GM23248 (cell line): Measurements from ENCODE around the gene CSE1L. TPM values are rescaled to one million over a fixed set of nuclear protein-coding genes. Genes with fewer than 3 reads are reported as not detected.
"Not testable (repeated sequence)": the region's sequence is repeated elsewhere in the genome, so short reads cannot be mapped to it uniquely, and the experiment has no call there.

Experiments
- DNase-seq: peaks from one replicate; pipeline ENCODE4 v3.0.0-alpha.2; 2015
- H2AFZ ChIP-seq: fragments of 200-600 bp; sonication (generic); 2 replicates; pipeline ENCODE4 v1.6.1; 2016; ENCODE audit warnings: antibody characterized with exemption
- H3F3A ChIP-seq: fragments of 200-600 bp; sonication (generic); 2 replicates; pipeline ENCODE4 v1.6.1; 2016; ENCODE audit warnings: mild to moderate bottlenecking, antibody characterized with exemption, mixed run types; ENCODE audit not compliant: insufficient read depth
- H3K27ac ChIP-seq: fragments of 200-600 bp; sonication (generic); 2 replicates; pipeline ENCODE4 v1.5.1; 2016; ENCODE audit warnings: mild to moderate bottlenecking
- H3K27me3 ChIP-seq: fragments of 200-600 bp; sonication (generic); replicated peaks from 2 replicates; pipeline ENCODE4 v1.6.1; 2016; ENCODE audit warnings: mild to moderate bottlenecking; ENCODE audit not compliant: insufficient read depth
- H3K36me3 ChIP-seq: fragments of 200-600 bp; sonication (generic); 2 replicates; pipeline ENCODE4 v1.6.1; 2016; ENCODE audit warnings: low read depth, mild to moderate bottlenecking
- H3K4me1 ChIP-seq: fragments of 200-600 bp; sonication (generic); 2 replicates; pipeline ENCODE4 v1.6.1; 2016; ENCODE audit warnings: mild to moderate bottlenecking; ENCODE audit not compliant: insufficient read depth
- H3K4me2 ChIP-seq: fragments of 200-600 bp; sonication (generic); one replicate; pipeline ENCODE4 v1.6.1; 2016; ENCODE audit warnings: mild to moderate bottlenecking; ENCODE audit not compliant: unreplicated experiment
- H3K4me3 ChIP-seq: fragments of 200-600 bp; sonication (generic); 2 replicates; pipeline ENCODE4 v1.5.1; 2016; ENCODE audit warnings: mild to moderate bottlenecking
- H3K79me2 ChIP-seq: fragments of 200-600 bp; sonication (generic); 2 replicates; pipeline ENCODE4 v1.6.1; 2016; ENCODE audit warnings: mild to moderate bottlenecking; ENCODE audit not compliant: insufficient read depth
- H3K9ac ChIP-seq: fragments of 200-600 bp; sonication (generic); 2 replicates; pipeline ENCODE4 v1.6.1; 2016; ENCODE audit warnings: mild to moderate bottlenecking
- H3K9me2 ChIP-seq: fragments of 200-600 bp; sonication (generic); 2 replicates; pipeline ENCODE4 v1.6.1; 2016; ENCODE audit warnings: mixed run types, mild to moderate bottlenecking, moderate library complexity; ENCODE audit not compliant: insufficient read depth
- H3K9me3 ChIP-seq: fragments of 200-600 bp; sonication (generic); one replicate; pipeline ENCODE4 v1.6.1; 2017; ENCODE audit warnings: low read depth
- H4K20me1 ChIP-seq: fragments of 200-600 bp; sonication (generic); 2 replicates; pipeline ENCODE4 v1.6.0; 2016; ENCODE audit not compliant: insufficient read depth
- EZH2 ChIP-seq: fragments of 200-600 bp; sonication (generic); IDR thresholded peaks from 2 replicates; pipeline ENCODE4 v1.6.1; 2018; ENCODE audit warnings: antibody characterized with exemption, mild to moderate bottlenecking; ENCODE audit not compliant: insufficient read depth, poor library complexity, severe bottlenecking
- EZH2phosphoT487 ChIP-seq: fragments of 200-600 bp; sonication (generic); IDR thresholded peaks from 2 replicates; pipeline ENCODE4 v1.6.1; 2018; ENCODE audit warnings: antibody characterized with exemption, moderate library complexity, mild to moderate bottlenecking, low read depth; ENCODE audit not compliant: insufficient read depth
- WGBS, 2 experiments: methylation state at CpG; one replicate each; pipeline ENCODE4 v1.1.6; 2015 to 2017; ENCODE audit warnings: low lambda C conversion rate in 2 of 2, low coverage in 1 of 2; ENCODE audit errors: missing lambda C conversion rate in 2 of 2; 5-methylcytosine and 5-hydroxymethylcytosine counted together
- in situ Hi-C: fragments of 300-500 bp; cut with MboI; formaldehyde crosslinking; loops from 2 replicates; pipeline ENCODE4 v1.15.0; 2020
- polyA plus RNA-seq: library from polyadenylated mRNA; unstranded; fragments of >200 nt; fragmentation: Nextera tagmentation; extraction: Ambion mirVana; gene quantifications from 2 replicates; pipeline ENCODE4 v1.2.1, GENCODE V29; 2016
- total RNA-seq: library from RNA; depleted of rRNA; stranded (reverse); fragments of >200 nt; shearing (Covaris generic); gene quantifications from 2 replicates; pipeline ENCODE4 v1.2.3, GENCODE V29; 2014

CSE1L gene
- total and polyA plus RNA-seq, 2 experiments from 2014 or later = 75.2 to 90.2 TPM

DNA sequence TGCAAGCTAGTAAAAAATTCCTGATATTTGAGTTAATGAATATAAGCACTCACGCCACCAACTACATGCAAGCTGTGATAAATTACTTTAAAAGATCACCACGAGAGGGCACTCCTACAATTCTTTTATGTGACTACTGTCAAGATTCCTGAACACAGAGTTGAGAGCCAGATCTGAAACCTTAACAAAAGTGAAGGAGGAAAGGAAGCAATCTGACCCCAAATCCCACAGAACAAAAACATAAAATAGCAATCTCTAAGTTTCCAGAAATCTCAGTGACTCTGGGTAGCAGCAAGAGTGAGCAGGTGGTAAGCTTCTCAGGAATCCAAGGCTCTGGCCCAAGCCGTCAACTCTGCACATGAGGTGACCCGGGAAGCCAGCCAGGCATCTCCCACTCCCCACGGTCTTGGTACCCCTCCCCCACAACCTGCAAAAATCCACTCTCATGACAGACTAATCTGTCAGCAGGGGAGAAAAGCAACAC, 86.9 kb downstream of the CSE1L start:
- in situ Hi-C loops = loop anchor here (10.0 kb wide), 1 partner anchor 72 kb away; no protein-coding TSS in a partner anchor
- peaks cover 14% of the 10 kb centered on the region for H3K36me3 ChIP-seq
- H2AFZ ChIP-seq = no peak overlapping the region
- no peaks in the 10 kb centered on the region for H3K9me2 ChIP-seq
- no peak overlapping the region for H3K4me3 ChIP-seq
- no peaks in the 10 kb centered on the region for H3K4me1 ChIP-seq
- H3F3A ChIP-seq = peaks cover 8% of the 10 kb centered on the region; the same call in 1 of the 2 replicates
- H3K79me2 ChIP-seq = peaks cover 68% of the 10 kb centered on the region
- no peaks in the 10 kb centered on the region for H4K20me1 ChIP-seq
- peak; percentile 84 for DNase-seq
- no peaks in the 10 kb centered on the region for H3K9me3 ChIP-seq
- no peak overlapping the region for H3K27ac ChIP-seq
- no peak overlapping the region for H3K9ac ChIP-seq
- 26 to 35% methylated on average over 5 of the region's 5 CpGs for WGBS, 2 experiments
- no peak overlapping the region for H3K4me2 ChIP-seq
- H3K27me3 ChIP-seq = no peaks in the 10 kb centered on the region
- TF ChIP-seq EZH2phosphoT487 (no peak), EZH2 (no peak)

DNA sequence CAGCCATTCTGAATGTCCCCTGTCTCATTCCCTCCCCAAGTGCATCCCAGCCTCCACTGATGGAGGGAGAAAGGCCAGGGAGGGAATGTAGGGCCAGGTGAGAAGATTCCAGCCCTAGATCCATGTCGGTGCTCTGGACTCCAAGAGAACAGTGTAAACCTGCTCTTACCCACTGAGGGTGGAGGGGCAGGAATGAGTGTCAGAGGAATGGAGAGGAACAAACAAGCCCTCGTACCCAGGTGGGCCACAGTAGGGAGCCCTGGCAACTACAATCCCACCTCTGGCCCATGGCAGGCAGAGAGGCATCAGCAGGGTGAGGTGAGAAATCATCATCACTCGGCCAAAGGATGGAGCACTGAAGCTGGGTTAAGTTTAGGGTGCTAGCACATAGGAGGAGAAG, 87.5 kb downstream of the CSE1L start:
- in situ Hi-C loops = loop anchor here (10.0 kb wide), 1 partner anchor 71 kb away; no protein-coding TSS in a partner anchor

DNA sequence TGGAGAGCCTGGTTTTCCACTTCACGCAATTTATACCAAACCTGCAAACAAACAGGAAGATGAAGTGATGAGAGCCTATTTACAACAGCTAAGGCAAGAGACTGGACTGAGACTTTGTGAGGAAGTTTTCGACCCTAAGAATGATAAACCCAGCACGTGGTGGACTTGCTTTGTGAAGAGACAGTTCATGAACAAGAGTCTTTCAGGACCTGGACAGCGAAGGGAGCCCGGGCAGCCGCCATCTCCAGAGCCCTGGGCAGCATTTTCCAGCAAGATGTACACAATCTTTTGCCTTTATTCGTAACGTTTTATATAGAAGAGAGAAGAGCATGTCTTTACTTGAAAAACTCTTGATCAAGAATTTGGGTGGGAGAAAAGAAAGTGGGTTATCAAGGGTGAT, 88.7 kb downstream of the CSE1L start:
- H3K27ac ChIP-seq, H2AFZ ChIP-seq: not testable (repeated sequence)
- 66 to 71% methylated on average over 8 of the region's 8 CpGs for WGBS, 2 experiments

More for the DNA sequence above, 87.5 kb downstream of the CSE1L start:
- Histone ChIP-seq H3K79me2 (peaks cover 69% of the 10 kb centered on the region), H3K36me3 (peaks cover 14% of the 10 kb centered on the region), H3K27me3 (no peaks in the 10 kb centered on the region), H3K9me3 (no peaks in the 10 kb centered on the region), H3K27ac (no peak overlapping the region), H3K9me2 (no peaks in the 10 kb centered on the region), H3K4me2 (no peak overlapping the region), H3K4me3 (no peak overlapping the region), H4K20me1 (no peaks in the 10 kb centered on the region), H2AFZ (no peak overlapping the region), H3K4me1 (no peaks in the 10 kb centered on the region), H3K9ac (no peak overlapping the region), H3F3A (peaks cover 8% of the 10 kb centered on the region; the same call in 1 of the 2 replicates)
- no peak for DNase-seq
- WGBS, 2 experiments = 63 to 71% methylated on average over 3 of the region's 3 CpGs
- TF ChIP-seq EZH2 (no peak), EZH2phosphoT487 (no peak)

DNA sequence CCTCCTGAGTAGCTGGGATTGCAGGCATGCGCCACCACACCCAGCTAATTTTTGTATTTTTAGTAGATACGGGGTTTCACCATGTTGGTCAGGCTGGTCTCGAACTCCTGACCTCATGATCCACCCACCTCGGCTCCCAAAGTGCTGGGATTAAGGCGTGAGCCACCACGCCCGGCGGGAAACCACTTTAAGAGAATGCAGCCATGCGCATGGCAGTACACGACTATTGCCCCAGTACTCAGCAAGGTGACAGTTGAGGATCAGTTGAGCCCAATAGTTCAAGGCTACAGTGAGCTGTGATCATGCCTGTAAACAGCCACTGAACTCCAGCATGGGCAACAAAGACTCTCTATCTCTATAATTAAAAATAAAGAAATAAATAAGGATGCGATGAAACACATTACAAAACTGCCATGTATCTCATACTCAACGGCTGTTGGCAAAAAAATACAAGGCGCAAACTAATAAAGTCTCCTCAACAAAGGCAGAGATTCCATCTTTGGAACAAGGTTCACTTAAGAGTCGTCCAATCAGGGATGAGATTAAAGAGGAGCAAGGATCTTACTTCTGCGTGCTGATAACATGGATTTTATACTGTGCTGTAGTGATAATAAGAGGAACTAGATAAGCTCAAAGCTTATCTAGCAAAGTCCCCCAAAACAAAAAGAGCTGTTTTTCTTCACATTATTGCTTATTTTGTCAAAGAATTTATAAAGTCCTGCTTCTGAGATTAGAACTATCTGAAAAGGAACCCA, 90.9 kb downstream of the CSE1L start:
- H3K27me3 ChIP-seq = no peaks in the 10 kb centered on the region
- H3K4me3 ChIP-seq = no peak overlapping the region
- no peak overlapping the region for H2AFZ ChIP-seq
- H3K36me3 ChIP-seq = peaks cover 17% of the 10 kb centered on the region
- H3K79me2 ChIP-seq = peaks cover 76% of the 10 kb centered on the region
- peaks cover 8% of the 10 kb centered on the region; the same call in 1 of the 2 replicates for H3F3A ChIP-seq
- peaks cover 5% of the 10 kb centered on the region; the same call in 1 of the 2 replicates for H3K4me1 ChIP-seq
- H3K4me2 ChIP-seq = no peak overlapping the region
- WGBS, 2 experiments = 95 to 97% methylated on average over 15 of the region's 15 CpGs
- no peaks in the 10 kb centered on the region for H3K9me2 ChIP-seq
- no peak for DNase-seq
- no peak overlapping the region for H3K27ac ChIP-seq
- in situ Hi-C loops = loop anchor here (10.0 kb wide), 1 partner anchor 68 kb away; no protein-coding TSS in a partner anchor
- no peaks in the 10 kb centered on the region for H3K9me3 ChIP-seq
- H3K9ac ChIP-seq = no peak overlapping the region
- H4K20me1 ChIP-seq = no peaks in the 10 kb centered on the region
- TF ChIP-seq EZH2phosphoT487 (no peak), EZH2 (no peak)

More for the DNA sequence above, 88.7 kb downstream of the CSE1L start:
- H3K4me1 ChIP-seq, H3K4me3 ChIP-seq, H3K27me3 ChIP-seq, DNase-seq, H3K9me2 ChIP-seq, H3K9ac ChIP-seq, H3F3A ChIP-seq, H3K9me3 ChIP-seq, H4K20me1 ChIP-seq, H3K4me2 ChIP-seq: not testable (repeated sequence)
- in situ Hi-C loops = loop anchor here (10.0 kb wide), 1 partner anchor 70 kb away; no protein-coding TSS in a partner anchor
- peaks cover 74% of the 10 kb centered on the region for H3K79me2 ChIP-seq
- H3K36me3 ChIP-seq = peaks cover 14% of the 10 kb centered on the region
